Smooth muscle cell of the brain vasculature (primary cell): ENCODE data around the gene PDE11A.

ENCODE experiments used
- DNase-seq: peaks from one replicate; pipeline ENCODE4 v3.0.0-alpha.2; 2012; ENCODE audit warnings: low read depth, low spot score

PDE11A gene

DNA sequence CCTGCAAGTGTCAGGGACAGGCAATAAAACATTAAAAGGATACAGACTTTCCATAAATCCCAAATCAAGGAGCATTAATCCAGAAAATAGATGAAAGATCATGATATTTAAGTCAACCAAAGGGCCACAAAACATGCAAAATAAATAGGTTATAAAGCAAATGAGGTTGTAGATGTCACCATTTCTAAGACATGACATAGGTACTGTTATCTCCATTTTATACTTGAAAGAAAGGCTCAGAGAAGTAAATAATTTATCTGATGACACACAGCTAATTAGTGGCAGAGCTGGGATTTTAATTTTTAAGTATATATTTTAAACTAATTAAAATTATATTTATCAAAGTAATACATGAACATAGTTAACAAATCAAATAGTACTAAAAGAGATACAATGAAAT, 378.2 kb downstream of the PDE11A start:
- no peak for DNase-seq

DNA sequence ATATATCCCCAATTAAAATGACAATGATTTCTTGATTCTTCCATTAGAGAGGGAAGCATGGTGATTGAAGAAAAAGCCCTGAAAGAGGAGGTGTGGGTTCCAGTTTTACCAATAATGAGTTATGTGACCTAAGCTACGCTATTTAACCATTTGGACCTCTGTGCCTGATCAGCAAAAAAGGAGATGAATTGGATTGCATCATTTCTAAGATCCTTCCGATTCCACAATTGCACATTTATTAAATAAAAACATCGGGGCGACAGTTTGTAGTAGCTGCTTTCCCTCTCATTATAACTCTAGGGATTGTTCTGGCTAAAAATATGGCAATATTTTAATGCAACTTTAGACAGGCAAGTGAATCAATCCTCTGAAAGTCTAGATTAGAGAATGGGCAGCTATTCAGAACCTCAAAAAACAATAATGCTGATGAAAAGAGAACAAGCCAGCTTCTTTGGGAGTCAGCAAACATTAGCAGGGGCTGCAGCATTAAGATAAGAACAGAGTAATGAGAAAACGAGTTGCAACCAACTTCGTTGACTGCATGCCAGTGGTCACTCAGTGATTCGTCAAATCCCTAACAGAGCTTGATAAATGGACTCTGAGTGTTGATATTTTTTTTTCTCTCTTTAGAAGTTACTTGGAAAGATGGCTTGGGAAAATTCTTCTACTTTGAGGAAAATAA, 378.8 kb downstream of the PDE11A start:
- no peak for DNase-seq

DNA sequence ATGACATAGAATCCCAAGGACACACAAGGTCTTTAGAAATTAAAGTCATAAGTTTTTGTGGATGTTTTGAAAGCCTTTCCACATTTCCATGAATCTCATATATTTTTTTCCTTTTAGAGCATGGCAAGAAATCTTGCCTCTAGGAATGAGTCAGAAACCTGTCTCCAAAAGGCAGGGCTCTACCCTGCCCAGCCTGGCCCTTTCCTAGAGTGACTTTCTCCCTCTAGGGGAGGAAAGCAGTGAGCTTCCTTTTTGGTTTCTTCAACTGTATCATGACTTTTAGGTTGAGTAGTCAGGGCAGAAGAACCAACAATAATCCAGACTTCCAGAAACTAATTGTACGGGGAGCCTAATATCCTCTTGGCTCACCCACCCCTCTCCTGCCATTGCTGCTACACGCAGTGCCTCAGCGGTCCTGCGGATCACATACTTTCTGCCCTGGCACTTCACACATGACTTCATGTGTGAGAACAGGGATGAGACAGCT, 379.8 kb downstream of the PDE11A start:
- no peak for DNase-seq

DNA sequence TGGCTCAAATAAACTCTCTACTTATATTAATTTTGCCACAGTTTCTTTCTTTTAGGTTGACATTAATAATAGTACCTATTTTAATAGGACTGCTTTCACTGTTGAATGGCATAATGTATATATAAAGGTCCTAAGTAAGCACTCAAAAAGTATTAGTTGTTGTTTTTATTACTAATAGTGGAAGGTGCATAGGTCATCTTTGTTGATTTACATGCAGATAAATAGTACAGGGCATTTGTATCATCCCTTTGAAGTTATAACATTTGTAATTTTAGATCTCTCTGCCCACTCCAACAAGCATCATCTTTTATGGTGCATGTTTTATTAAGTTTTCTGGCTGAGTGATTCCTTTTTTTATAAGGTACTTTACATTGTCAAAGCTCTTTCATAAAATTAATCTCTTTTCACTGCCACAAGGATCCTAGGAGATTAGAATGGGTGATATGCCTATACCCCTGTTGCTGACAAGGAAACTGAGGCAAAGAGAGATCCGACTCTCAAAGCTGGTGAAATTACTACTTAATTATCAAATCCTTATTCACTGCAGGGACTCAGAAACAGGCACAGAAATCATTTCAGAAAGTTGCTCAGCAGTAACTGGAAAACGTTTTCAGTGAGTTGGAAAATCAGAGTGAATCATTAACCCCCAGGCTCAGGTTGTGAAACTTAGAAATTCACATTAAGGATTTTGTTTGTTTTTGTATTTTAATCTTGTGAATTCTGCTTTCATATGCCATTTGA, 380.4 kb downstream of the PDE11A start:
- no peak for DNase-seq

DNA sequence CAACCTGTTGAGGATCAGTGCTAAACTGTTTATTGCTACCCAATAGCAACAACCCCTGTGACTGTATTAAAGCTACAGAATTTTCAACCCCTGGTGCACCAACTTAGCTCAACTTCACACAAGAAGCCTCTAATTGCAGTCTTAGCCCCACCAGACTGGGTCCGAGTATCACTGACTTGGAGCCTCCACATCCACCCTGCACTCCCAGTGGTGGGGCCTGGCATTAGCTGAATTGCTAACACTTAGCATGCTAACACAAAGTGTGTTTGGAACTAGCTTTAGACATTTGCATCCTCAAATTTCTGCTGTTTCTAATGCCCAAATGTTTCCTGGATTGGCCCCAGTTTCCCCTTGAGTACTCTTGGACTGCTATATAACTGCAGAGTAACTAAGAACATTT, 381.4 kb downstream of the PDE11A start:
- no peak for DNase-seq

DNA sequence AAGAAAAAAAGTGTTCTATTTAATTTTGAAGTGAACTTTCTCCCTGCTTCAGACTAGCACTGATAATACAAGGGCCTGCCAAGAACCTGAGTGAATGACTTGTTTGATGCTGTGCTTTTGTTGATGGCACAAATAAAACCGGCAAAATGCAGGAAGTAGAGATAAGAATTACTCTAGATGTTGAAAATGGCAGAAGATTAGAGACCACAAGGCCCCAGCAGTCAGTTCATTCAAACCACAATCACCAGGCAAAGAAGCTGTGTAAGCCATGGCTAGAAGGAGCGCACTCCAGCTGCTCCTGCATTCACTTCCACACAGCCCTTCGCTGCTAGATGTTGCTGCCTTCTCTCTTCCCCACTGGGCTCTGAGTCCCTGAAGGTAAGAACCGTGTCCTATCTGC, 383.0 kb downstream of the PDE11A start:
- DNase-seq, result no peak

DNA sequence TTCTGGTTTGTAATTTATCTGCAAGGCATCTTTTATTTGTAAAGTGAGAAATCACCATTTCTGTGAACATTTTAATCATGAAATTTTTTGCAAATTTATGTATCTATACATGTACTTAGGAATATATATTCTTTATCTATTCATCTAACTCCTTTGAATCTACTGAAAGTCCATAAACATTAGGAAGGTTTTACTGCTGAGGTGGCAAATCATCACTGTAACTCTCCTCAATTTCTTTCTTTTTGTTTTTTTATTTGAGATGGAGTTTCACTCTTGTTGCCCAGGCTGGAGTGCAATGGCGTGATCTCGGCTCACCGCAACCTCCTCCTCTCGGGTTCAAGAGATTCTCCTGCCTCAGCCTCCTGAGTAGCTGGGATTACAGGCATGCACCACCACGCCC, 383.7 kb downstream of the PDE11A start:
- no peak for DNase-seq

DNA sequence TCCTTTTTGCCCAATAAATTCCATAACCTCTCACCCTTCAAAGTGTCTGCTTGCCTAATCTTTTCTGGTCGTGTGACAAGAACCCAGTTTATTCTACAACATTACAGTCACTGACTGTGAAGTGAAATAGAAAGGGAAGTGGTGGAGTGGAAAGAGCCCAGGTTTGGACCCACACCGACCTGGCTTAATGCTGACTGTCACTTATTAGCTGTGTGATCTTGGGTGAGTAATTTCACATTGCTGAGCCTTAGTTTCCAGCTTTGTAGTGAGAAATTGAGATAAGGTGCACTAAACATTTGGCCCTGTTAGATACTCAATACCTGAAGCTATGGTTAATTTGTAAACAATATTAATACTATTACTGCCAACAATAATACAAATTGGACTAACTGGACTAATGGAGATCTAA, 388.9 kb downstream of the PDE11A start:
- DNase-seq, result no peak

DNA sequence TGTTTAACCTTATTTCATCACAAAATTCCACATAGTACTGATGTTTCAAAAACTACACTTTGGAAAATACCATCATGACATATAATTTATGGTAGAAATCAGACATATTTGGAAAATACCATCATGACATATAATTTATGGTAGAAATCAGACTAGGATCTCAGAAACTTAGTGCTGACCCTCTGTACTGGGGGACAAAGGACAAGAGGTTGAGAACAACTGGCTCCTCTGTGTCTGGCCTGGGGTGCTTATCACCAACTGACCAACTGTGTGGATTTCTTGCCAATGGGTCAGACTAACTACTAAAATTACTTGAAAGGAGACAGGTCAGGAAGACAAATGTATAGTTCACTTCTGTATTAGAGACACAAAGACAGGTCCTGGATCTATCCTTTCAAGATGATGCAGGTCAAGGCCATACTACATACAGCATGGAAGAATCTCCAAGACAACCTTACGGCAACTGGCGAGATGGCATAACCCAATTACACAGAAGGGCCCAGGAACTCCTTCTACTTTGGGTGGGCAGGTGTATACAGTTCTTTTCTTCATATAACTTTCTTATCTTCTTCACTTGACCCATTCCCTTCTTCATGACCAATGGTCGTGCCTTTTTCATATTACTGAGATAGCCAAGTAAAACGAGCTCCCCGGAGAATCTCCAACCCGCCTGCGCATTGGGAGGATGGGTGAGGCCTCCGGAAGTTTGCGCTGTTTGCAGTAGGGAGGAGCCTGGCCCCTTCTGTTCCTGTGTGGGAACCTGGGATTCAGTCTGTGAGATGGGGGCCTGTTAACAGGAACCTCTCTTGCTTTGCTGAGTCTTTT, 389.5 kb downstream of the PDE11A start:
- no peak for DNase-seq

DNA sequence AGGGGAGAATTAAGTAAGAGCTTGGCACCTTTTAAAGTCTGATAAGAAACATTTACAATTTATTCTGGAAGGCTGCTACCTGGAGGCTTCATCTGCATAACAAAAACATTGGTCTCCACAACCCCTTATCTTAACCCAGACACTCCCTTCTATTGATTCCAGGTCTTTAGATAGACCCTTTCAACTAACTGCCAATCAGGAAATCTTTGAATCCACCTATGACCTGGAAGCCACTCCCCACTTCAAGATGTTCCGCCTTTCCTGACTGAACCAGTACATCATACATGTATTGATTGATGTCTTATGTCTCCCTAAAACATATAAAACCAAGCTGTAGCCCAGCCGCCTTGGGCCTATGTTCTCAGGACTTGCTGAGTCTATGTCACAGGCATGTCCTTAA, 390.6 kb downstream of the PDE11A start:
- no peak for DNase-seq

DNA sequence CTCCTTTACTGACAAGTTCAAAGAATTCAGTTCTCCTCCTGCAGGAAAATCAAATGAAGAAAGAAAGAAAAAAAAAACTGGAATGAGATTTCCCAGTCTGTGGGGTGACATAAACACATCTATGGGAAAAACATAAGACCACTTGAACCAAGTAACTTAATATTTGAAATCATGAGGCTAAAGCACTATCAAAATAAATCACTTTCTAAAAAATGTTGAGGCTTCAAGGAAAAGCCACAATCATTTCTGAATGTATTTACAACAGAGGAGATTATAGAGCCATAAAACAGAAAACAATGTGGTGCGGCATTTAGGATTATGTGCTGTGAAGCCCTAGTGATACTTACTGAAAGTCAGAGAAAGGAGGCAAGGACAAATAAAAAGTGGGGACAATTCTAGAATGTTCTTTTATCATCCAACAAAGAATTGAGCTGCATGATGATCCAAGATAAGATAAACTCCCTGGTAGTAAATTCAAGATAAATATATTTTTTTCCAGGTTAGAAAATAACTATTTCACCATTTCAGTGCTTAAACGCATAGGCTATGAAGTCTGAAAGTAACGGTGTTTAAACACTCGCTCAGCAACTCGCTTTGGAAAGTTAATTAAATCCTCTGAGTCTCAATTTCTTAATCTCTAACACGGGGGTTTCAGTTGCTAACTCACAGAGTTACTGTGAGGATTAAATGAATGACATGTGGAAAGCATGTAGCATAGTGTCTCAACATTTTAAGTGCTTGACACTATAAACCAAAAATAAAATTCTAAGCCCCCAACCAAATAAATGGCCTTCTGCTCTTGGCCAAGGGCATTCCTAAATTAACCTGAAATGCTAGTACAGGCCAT, 391.5 kb downstream of the PDE11A start:
- DNase-seq, result no peak

DNA sequence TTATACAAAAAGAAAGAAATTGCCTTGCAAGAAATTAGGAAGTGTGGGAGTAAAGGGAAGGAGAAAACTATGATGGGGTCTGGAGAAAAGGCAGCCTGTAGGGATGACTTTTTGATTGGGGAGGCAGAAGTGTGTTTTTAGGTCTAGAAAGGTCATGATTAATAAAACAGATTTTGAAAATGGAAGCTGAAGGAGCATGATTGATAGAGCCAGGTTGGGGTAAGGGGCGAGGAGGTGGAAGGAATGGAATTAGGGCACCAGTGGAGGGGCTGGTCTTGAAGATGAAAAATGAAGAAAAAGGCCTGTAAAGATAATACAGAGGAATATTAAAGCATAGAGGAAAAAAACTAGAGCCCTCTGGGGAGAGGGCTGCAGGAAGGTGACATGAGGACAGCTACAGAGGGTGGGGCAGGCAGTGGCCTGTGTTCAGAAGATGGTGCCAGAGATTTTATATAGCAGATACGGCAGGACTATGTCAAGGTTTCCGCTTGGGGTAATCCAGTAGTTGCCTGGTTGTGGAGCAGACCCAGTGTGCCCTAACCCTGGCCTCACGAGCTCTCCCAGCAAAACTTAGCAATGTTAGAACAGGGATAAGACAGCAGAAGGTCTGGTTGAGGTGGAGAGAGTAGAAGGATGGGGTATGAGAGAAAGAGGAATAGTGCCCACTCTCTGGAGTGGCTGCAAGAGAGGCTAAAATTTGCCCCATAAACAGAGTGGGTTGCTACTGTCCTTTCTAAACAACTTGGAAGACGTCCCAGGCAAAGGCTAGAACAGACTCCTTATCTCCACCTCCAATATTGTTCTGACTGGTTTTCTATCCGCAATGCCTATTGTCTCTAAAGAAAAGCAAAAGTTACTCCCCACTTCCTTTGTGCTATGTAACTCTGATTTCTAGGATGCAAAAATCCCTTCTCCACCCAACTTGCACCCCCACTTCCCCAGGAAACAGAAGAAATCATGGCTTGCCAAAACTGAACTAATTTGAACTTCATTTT, 392.7 kb downstream of the PDE11A start:
- DNase-seq, result no peak

DNA sequence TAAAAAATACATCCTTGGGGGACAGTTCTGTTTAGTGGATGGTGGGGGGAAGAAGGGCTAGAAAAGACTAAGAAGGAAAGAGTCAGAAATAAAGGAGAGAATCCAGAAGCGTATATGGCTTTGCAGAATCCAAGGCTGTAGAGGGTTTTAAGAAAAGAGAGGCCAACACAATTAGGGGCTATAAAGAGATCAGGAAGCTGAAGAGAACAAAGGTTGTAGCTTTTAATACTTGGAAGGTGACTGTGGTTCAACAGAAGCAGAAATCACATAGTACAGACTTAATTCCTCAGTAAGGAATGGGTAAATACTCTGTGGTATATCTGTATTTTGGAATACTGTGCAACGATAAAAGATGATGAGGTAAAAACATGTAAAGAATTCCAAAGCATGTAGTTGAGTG, 393.6 kb downstream of the PDE11A start:
- DNase-seq, result no peak

DNA sequence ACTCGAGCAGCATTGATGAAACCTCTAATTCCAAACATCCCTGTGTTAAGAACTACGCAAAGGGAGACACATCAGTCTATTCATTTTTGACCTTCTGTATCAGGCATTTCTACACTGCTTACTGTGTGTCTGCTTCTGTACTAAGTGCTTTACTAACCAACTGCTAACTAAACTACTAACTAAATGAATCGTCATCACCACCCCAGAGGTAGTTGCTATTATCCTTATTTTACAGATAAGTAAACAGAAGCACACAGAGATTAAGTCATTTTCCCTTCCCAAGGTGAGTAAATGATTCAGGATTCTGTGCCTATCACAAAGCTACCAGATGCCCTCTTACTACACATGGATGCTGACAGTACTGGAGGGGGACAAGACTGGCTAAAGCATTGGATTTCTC, 395.9 kb downstream of the PDE11A start:
- DNase-seq, result no peak

DNA sequence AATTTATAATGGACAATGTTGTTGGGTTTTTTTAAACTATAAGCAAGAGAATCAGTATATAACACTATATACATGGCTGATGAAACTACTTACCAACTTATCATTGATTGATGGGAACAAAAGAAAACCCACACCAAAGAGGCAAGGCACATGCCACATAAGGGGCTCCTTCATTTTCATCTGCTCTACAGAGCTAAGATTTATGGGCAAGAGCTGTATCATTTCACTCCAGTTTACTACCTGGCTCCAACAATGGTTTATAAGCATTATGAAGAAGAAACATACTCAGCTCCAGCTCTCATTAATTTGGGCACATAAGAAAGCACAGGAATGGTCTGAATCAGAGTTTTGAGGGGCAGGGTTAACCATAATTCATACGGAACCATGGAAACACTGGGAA, 396.8 kb downstream of the PDE11A start:
- no peak for DNase-seq

DNA sequence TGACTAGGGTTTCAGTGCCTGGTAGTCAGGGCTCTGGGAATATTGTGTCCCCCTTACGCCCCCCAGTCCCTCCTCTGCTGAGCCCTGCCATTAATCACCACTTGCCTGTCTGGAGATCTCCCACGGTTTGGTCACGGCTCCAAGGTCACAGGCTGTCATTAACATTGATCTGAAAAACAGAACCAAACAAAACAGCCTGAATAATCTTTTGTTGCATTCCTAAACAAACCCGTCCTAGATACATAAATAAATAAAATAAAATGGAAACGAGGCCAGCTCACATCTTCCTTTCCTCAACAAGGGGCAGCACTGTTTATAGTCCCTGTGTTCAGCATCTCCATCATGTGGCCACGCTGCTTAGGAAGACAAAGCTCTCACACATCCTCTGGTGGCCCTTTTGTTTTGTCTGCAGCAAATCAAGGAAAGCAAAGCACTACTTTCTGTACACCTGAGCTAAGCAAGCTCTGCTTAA, 397.2 kb downstream of the PDE11A start:
- no peak for DNase-seq

DNA sequence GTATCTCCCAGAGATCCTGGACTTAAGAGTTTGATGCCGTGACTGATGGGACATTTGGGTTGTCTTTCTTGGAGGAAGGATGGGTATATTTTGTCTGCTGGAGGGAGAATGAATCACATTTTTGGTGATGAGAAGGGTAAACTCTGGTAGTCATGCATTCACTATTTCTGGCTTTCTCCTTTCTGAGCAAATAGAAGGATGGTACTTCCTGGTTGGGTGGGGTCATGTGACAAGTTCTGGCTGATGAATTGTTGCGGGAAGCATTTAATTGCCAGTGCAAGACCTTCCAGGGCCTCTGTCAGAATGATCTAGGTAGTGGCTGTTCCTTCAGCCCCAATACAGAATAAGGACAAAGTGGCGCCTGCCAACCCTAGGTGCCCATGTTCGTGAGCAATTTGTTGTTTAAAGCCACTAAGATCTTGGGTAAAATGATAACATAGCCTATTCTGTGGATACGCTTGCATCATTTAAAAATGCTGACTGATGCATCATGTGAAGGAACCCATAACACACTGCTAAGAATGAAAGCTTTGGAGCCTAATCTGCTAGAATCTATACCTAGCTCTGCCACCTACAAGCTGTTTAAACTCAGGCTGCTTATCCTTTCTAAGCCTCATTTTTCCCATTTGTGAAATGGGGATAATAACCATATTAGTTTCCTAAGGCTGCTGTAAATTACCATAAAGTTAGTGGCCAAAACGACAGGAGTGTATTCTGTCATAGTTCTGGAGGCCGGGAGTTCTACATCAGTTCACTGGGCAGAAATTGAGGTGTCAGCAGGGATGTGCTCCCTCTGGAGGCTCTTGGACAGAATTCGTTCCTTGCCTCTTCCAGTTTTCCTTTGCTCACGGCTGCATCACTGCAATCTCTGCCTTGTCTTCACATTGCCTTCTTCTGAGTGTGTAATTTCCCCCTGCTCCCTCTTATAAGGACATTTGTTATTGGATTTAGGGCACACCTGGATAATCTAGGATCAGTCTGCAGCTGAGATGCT, 398.7 kb downstream of the PDE11A start:
- DNase-seq, result no peak

DNA sequence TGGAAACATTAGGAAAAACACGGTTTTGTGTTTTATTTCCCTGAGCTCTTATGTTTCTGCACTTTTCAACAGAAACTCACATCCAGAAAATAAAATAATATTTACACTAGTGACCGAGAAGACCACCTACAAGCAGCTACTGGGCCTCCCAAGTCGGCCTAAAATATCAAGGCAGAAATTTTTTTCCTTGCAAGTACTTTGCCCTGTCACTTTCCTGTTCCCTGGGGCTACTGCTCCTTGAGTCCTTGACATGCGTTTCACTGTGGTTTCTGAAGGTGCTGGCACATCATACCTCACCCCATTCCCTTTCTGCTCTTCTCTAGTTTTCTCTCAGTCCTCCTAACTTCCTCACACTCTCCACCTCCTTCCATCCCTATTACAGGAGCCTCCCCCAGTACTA, 400.9 kb downstream of the PDE11A start:
- DNase-seq, result no peak
